ENCODE data around the gene ELL.
"Not testable (repeated sequence)": the region's sequence is repeated elsewhere in the genome, so short reads cannot be mapped to it uniquely, and the experiment has no call there.

The ELL gene

GRCh38 chr19:18521692-18522123 is at the start of gene ELL:
Gene ELL (minus strand): TSS chr19:18522070. CDS start chr19:18522055, 15 bp downstream.
- DNase-seq (ENCODE audit: low read depth) = no peak

- DNase-seq (ENCODE audit: low read depth) = no peak
Observed at GRCh38 chr19:18568367-18568766, 46.5 kb upstream of the ELL start.

- no peak for DNase-seq (ENCODE audit: low read depth)
Observed at GRCh38 chr19:18566953-18567352, 45.1 kb upstream of the ELL start.

- no peak for DNase-seq (ENCODE audit: low read depth)
Observed at GRCh38 chr19:18562086-18562485, 40.2 kb upstream of the ELL start.

- DNase-seq (ENCODE audit: low read depth) = no peak
Observed at GRCh38 chr19:18559685-18560084, 37.8 kb upstream of the ELL start.

- no peak for DNase-seq (ENCODE audit: low read depth)
Observed at GRCh38 chr19:18558604-18559003, 36.7 kb upstream of the ELL start.

GRCh38 chr19:18558202-18558555 is 36.3 kb upstream of the ELL start:
- DNase-seq (ENCODE audit: low read depth) = no peak

GRCh38 chr19:18557411-18558201 is 35.7 kb upstream of the ELL start, which contains the start of gene KXD1:
Gene KXD1 (plus strand): TSS chr19:18557870. CDS start chr19:18562057, 4,187 bp downstream.
- peak; percentile 99 for DNase-seq (ENCODE audit: low read depth)

- no peak for DNase-seq (ENCODE audit: low read depth)
Observed at GRCh38 chr19:18551631-18552030, 29.8 kb upstream of the ELL start.

- no peak for DNase-seq (ENCODE audit: low read depth)
Observed at GRCh38 chr19:18543814-18544475, 22.1 kb upstream of the ELL start.

GRCh38 chr19:18542941-18543813 is 21.3 kb upstream of the ELL start, which contains the start of gene FKBP8:
Gene FKBP8 (minus strand): TSS chr19:18543573. CDS start chr19:18541970, 1,603 bp downstream.
- peak; percentile 71 for DNase-seq (ENCODE audit: low read depth)

GRCh38 chr19:18541992-18542940 is 20.4 kb upstream of the ELL start:
- DNase-seq (ENCODE audit: low read depth) = no peak

- no peak for DNase-seq (ENCODE audit: low read depth)
Observed at GRCh38 chr19:18541258-18541991, 19.6 kb upstream of the ELL start.

GRCh38 chr19:18540200-18540599 is 18.3 kb upstream of the ELL start:
- DNase-seq (ENCODE audit: low read depth) = not testable (repeated sequence)

GRCh38 chr19:18539372-18539771 is 17.5 kb upstream of the ELL start:
- no peak for DNase-seq (ENCODE audit: low read depth)

- DNase-seq (ENCODE audit: low read depth) = no peak
Observed at GRCh38 chr19:18538115-18538514, 16.2 kb upstream of the ELL start.

- DNase-seq (ENCODE audit: low read depth) = no peak
Observed at GRCh38 chr19:18537431-18537830, 15.6 kb upstream of the ELL start.

GRCh38 chr19:18536475-18536874 is 14.6 kb upstream of the ELL start:
- no peak for DNase-seq (ENCODE audit: low read depth)

- no peak for DNase-seq (ENCODE audit: low read depth)
Observed at GRCh38 chr19:18533058-18533457, 11.2 kb upstream of the ELL start.

GRCh38 chr19:18532168-18532890 is 10.5 kb upstream of the ELL start:
- DNase-seq (ENCODE audit: low read depth) = no peak

Measured in fibroblast of the conjunctiva (primary cell).